HG02884 (cell line): ENCODE results near the gene MED27.

Experiments
- ATAC-seq: cut with Tn5 transposase; IDR thresholded peaks from one replicate; pipeline ENCODE4 v1.9.1; 2021; ENCODE audit warnings: mild to moderate bottlenecking, moderate library complexity; ENCODE audit not compliant: unreplicated experiment

MED27 gene

DNA sequence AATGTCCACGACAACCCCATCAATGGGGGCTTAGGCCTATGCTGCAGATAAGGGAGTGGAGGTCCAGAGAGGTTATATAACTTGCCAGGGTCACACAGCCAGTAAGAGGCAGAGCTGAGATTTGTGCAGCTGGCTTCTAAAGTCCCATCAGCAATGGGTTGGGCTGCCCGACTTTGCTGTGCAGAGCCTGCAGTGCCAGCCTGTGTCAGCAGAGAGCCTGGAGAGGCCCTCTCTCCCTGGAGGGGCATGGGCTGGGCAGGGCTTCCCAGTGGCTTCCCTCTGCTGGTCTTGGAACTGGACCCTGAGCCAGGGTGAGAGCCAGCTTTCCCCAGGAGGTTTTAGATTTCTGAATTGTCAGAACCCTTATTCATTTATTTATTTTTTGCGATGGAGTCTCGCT, 262.6 kb downstream of the MED27 start:
- ATAC-seq, result no peak

DNA sequence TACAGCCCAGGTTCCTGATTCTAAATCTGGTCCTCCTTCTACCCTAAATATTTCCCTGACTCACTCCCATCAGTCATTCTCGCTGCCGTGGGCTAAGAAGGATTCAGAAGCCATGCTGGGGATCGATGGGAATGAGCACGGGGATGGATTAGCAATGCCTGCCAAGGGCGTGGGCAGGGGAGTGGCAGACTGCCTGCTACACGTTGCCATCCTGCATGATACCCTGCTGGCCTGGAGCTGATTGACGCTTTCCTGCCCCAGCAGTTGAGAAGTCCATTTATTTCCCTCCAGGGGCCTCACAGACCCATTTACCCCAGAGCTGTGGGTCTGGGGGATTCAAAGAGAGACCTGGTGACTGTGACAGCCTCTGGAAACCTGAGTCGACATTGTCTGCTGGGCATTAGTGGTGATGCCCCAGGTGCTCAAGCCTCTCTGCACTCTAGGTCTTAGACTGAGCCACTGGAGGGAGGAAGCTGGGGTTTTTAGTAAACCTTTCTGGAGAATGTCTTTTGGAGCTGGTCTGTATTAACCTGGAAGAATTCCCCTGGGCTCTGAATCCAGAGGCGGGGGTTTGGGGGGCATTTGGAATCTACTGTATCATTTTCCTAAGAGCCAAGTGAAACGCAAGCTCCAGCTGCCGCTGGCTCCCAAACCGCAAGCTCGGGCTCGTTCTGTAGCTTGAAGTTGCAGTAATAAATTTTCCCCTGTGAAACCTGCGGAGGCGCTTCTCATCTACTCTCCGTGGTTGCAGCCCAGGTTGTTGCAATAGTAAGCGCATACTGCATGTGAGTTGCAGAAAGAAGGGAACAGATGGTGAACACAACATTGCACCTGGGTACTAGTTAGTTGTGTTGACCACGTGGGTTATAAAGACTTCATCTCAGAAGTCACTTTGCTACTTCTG, 263.4 kb downstream of the MED27 start:
- ATAC-seq, result no peak

DNA sequence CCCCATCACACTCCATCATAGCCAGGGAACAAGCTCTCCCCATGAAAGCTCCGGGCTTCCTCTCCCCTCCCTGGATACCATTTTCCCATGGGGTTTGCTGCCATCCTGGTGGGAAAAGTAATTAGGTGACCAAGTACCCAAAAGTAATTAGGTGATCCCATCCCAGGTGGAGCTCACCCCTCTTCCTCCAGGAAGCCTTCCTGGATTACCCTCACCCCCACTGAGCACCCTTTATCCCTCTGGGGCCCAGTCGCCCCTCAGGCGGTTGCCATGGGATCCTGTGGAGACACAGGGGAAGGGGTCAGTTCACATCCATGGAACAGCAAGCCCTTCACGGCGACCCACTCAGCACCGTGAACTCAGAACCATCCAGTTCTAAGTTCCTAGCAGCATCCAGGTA, 265.0 kb downstream of the MED27 start:
- ATAC-seq, result no peak

DNA sequence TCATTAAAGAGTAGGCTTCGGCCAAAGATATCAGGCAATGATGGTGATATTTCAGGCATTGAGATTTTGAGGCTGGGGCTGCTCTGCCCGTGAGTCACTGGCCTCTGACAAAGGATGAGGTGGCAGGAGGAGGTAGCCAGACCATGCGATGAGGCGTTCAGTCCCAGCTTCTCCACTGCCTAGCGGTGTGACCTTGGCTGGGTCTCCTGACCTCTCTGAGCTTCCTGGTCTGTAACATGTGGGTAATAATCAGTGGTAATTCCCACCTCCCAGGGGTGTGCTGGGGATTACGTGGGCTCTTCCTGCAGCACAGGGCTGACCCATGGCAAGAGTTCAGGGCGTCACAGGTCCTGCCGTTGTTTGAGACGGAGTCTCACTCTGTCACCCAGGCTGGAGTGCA, 266.6 kb downstream of the MED27 start:
- ATAC-seq, result no peak

DNA sequence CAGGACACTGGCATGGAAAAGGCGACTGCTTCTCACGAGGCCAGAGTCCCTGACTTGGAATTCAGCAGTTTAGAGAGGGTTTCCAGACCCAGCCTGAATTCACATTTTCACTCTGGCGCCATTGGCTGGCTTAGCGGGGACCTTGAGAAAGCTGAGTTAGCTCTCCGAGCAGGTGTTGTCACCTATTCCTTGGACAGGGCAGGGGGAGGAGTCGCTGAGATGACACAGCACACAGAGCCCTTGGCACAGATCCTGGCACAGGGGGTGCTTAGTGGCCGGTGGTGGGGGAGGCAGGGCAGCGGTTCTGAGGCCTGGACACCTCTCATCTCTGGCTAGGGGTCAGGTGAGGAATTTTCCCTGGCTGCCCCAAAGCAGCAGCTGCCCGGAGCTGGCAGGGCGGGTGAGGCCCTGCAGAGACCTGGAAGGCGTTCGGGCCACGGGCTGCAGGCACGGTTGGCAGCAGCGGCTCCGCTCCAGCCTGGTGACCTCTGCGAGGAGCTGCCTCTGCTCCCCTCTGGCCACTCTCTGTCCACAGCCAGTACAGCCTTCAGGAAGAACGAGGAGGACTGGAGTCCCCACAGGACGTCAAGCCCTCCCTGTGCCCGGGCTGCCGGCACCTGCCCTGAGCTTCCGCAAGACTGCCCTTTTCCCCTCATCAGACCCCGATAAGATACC, 267.4 kb downstream of the MED27 start:
- ATAC-seq, result no peak

DNA sequence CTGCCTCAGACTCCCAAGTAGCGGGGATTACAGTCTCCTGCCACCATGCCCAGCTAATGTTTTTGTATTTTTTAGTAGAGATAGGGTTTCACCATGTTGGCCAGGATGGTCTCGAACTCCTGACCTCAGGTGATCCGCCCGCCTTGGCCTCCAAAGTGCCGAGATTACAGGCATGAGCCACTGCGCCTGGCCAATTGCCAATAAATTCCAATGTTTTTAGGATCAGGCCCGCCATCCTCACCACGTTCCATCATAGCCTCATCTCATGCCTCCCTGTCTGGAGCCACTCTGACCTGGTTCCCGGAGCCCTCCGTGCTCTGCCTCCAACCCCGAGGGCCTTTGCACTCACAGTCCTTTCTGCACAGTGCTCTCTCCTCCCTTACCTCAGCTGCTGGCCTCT, 268.3 kb downstream of the MED27 start:
- no peak for ATAC-seq

DNA sequence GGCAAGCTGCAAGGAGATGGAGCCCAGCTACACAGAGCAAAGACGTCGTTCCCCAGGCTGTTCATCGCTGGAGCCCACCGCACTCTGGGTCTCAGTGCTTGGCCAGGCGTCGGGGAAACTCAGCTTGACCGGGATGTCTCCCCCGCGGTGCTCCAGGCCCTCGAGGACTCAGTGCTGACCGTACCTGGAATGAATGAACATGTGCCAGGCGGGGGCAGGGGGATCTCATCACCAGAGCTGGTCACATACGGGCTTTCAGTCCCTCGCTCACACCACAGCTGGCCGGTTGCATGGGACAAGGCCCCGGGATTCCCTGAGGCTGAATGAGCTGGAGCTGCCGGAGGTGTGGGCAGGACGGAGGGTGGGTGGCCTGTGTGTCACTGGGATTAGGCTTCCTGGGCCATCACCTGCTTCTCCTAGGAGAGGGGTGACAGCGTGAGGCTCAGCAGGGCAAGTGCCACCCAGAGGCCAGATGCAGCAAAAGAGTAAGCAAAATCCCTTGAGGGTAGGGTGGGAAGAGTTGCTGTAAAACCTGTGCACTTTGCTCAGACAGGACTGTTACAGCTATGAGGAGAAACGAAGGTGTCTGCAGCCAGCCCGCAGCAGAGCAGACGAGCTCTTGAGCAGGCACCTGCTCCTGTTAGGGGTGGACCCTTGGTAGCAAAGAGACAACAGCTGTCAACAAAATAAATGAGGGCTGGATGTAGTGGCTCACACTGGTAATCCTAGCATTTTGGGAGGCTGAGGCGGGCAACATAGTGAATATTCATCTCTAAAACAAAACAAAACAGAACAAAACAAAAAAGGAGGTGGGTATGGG, 269.1 kb downstream of the MED27 start:
- ATAC-seq, result no peak
